Choroid plexus epithelial cell (primary cell): ENCODE data around the gene SUSD4.
A peak's percentile ranks its signal among the peaks of the same experiment; 100 is the strongest.

ENCODE experiments used
- DNase-seq: peaks from one replicate; pipeline ENCODE4 v3.0.0-alpha.2; 2010; ENCODE audit warnings: low read depth
- H3K4me3 ChIP-seq: 2 replicates; pipeline ENCODE4 v1.5.1; 2011; ENCODE audit warnings: low read depth, mild to moderate bottlenecking, control low read depth, low read length, moderate library complexity
- TF ChIP-seq, protein P1 (sequence below): conservative IDR thresholded peaks from 2 replicates; pipeline ENCODE4 v1.5.1; 2011; ENCODE audit warnings: low read depth, mild to moderate bottlenecking, control low read depth, inconsistent platforms, low read length, moderate library complexity

Gene SUSD4

DNA sequence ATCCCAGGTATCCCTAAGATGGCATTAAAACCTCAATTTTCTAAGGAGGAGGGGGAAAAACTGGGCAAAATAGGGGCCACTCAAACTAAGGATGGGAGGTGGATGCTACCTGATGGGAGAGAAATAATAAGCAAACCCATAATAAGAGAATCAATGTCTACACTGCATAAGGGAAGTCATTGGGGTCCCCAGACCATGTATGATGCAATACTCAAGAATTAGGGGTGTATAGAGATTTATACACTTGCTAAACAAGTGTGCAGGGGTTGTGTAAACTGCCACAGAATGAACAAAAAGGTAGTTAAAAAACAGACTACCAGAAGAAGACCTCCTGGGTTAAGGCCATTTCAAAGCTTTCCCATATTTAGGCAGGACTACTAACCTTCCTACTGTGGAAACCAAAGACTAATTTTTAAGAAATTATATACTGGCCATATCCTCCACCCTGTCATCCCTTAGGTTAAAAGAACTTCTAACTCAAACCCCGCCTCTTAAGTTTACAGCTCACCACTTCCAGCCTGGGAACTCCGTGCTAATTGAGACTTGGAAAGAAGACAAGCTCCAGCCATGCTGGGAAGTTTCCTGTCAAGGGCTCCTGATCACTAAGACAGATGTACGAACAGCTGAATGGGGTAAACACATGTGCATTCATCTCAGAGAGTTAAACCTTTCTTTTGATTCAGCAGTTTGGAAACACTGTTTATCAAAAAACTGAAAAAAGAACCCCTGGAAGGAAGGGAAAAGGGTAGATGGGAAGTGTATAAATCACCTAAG is 156.5 kb downstream of the SUSD4 start:
- H3K4me3 ChIP-seq = no peak overlapping the region
- peak; percentile 22 for DNase-seq
- TF ChIP-seq, protein P1, sequence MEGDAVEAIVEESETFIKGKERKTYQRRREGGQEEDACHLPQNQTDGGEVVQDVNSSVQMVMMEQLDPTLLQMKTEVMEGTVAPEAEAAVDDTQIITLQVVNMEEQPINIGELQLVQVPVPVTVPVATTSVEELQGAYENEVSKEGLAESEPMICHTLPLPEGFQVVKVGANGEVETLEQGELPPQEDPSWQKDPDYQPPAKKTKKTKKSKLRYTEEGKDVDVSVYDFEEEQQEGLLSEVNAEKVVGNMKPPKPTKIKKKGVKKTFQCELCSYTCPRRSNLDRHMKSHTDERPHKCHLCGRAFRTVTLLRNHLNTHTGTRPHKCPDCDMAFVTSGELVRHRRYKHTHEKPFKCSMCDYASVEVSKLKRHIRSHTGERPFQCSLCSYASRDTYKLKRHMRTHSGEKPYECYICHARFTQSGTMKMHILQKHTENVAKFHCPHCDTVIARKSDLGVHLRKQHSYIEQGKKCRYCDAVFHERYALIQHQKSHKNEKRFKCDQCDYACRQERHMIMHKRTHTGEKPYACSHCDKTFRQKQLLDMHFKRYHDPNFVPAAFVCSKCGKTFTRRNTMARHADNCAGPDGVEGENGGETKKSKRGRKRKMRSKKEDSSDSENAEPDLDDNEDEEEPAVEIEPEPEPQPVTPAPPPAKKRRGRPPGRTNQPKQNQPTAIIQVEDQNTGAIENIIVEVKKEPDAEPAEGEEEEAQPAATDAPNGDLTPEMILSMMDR = no peak

DNA sequence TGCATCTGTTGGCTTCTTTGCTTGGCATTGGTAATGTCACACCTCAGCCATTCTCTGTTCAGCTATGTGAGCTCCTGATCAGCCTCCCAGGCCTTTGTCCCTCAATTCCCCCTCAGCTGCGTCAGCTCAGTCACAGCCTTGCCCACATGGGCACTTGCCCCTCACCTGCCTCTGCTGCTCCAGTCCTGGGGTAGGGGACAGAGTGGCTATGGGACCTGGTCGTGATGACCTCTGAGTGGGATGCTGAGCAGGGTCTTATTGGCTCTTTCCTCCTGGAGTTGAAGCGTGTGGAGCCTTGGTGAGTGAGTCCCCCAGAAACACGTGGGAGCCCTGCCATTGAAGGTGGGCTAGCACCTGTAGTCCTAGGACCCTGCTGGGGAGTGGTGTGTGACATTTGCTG is 159.6 kb downstream of the SUSD4 start:
- TF ChIP-seq, protein P1 = no peak
- no peak overlapping the region for H3K4me3 ChIP-seq
- DNase-seq = no peak

DNA sequence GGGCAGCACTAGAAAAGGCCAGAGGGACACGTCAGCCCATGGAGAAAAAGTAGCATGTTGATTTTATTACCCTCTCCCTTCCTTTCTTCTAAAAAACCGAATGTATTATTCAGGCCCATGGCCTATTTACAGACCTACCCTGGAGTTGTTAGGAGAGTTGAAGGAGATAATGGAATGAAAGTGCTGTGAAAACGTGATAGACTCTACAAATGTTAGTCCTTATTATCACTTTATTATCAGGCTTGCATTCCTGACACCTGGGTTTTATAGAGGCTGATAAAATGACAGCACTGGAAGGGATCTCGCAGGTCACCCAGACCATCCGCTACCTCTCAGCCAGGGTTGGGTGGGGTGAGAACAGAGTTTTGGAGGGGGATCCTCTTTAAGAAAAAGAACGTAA is 160.3 kb downstream of the SUSD4 start:
- TF ChIP-seq, protein P1 = no peak
- H3K4me3 ChIP-seq = no peak overlapping the region
- DNase-seq = no peak

DNA sequence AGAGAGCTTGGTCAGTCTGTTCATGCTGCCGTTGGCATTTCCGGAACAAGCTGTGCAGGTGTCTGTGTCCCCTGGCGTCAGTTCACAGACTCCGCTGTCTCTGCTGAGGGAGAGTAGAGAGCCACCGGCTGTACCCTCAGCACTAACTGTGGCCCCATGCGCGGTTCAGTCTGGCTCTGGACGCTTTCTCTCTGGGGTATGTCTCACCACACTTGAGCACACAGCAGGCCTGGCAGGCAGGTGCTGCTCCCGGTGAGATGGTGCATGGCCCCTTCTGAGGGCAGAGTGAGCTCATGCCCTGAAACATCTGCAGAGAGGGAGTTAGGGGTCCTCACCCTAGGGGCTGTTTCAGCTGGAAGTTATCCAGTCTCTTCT is 161.0 kb downstream of the SUSD4 start:
- TF ChIP-seq, protein P1 = no peak
- H3K4me3 ChIP-seq = no peak overlapping the region
- DNase-seq = no peak

DNA sequence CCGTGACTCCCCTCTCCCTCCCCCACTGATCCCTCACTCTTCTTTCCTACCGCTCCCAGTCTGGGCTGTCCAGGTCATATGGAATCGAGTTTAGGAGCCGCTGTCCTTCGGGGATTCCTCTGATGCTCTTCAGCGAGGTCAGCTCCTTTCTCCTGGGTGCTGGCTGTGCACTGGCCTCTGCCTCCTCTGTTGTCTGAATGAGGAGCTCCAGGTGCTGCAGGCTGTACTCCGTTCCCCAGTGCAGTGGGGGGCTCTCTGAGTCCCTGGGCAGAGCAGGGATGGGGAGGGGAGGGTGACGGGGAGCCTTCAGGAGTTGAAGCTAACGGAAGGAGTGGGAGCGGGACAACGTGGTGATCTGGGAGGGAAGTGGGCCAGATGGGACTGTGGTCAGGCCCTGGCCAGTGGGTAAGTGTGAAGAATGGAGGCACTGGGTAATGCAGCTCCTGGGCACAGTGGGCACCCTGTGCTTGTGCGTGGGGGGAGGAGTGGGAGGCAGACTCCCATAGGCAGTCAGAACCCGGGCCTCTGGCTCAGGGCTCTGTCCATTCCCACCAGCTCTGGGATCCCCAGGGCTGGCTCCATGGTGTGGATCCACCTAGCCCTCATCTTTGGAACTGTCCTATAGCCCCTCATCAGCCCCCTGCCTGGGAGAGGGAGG is 161.5 kb downstream of the SUSD4 start:
- H3K4me3 ChIP-seq = no peak overlapping the region
- DNase-seq = no peak
- TF ChIP-seq, protein P1 = no peak

DNA sequence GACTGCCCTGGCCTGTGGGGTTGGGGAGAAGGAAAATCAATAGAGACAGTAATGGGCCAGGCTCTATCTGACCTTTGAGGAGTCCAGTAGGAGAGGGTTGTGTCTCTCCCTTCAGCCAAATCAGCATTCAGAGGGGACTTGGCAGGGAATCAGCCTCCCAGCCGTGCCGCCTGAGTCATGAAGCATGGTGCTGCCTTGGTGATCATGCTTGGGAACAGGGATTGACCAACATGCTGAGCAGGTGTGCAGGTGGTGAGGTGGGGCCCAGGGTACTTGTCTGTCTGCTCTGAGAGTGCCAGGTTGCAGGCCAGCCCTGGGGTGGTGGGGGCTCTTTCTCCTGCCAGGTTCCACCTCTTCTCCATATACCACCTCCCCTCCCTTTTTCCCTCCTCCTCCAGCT is 162.0 kb downstream of the SUSD4 start:
- TF ChIP-seq, protein P1 = no peak

DNA sequence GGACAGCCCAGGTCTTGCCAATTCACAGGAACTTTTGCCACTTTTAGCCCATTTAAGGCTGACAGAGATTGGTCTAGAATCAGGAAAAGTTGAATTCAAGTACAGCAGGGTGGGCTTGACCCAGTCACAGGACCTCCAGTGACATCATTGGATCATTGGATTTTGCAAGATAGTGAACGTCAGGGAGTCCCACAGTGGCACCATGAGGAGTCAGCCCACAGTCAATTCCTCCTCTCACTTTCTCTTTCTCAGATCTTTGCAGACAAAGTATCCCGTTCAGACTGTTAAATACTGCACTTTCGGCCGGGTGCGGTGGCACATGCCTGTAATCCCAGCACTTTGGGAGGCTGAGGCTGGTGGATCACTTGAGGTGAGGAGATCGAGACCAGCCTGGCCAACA is 163.1 kb downstream of the SUSD4 start:
- no peak for DNase-seq
- H3K4me3 ChIP-seq = no peak overlapping the region
- TF ChIP-seq, protein P1 = no peak

More for the DNA sequence above, 162.0 kb downstream of the SUSD4 start:
- no peak for DNase-seq
- no peak overlapping the region for H3K4me3 ChIP-seq
